Skeletal muscle satellite cell (primary cell): ENCODE results near the gene PNN.
A peak's percentile ranks its signal among the peaks of the same experiment; 100 is the strongest.
"Not testable (repeated sequence)": the region's sequence is repeated elsewhere in the genome, so short reads cannot be mapped to it uniquely, and the experiment has no call there.

Source experiments
- H3K27me3 ChIP-seq: 2 replicates; pipeline ENCODE4 v1.7.0; 2013; ENCODE audit warnings: low read length; ENCODE audit not compliant: control insufficient read depth, insufficient read depth
- H3K36me3 ChIP-seq: 2 replicates; pipeline ENCODE4 v1.7.0; 2013; ENCODE audit warnings: mild to moderate bottlenecking, control low read depth, low read length; ENCODE audit not compliant: insufficient read depth
- H3K4me1 ChIP-seq: 2 replicates; pipeline ENCODE4 v1.7.0; 2013; ENCODE audit warnings: low read length; ENCODE audit not compliant: control insufficient read depth, insufficient read depth
- H3K4me2 ChIP-seq: 2 replicates; pipeline ENCODE4 v1.7.0; 2013; ENCODE audit warnings: mild to moderate bottlenecking, low read length
- H3K4me3 ChIP-seq: 2 replicates; pipeline ENCODE4 v1.7.0; 2013; ENCODE audit warnings: low read length
- H3K9ac ChIP-seq: 2 replicates; pipeline ENCODE4 v1.7.0; 2013; ENCODE audit warnings: mild to moderate bottlenecking, low read depth, low read length, moderate library complexity
- H3K9me3 ChIP-seq: replicated peaks from 2 replicates; pipeline ENCODE4 v1.7.0; 2013; ENCODE audit warnings: mild to moderate bottlenecking, control low read depth, low read length

Gene PNN

DNA sequence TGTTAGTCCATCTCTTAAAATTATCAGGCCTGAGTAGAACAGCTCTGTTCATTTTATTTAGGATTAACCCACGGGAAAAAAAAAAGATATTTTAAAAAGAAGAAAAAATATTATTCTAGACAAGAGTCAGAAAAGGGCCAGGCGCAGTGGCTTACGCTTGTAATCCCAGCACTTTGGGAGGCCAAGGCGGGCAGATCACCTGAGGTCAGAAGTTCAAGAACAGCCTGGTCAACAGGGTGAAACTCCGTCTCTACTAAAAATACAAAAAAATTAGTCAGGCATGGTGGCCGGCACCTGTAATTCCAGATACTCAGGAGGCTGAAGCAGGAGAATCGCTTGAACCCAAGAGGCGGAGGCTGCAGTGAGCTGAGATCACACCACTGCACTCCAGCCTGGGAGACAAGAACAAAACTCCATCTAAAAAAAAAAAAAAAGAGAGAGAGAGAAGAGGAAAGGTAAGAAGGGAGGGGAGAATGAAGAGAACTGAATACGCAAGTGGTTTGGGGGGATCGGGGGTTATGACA lies 7.2 kb upstream of the PNN start:
- H3K9ac ChIP-seq, H3K4me3 ChIP-seq, H3K9me3 ChIP-seq, H3K27me3 ChIP-seq: not testable (repeated sequence)
- Histone ChIP-seq H3K36me3 (peaks cover 20% of the 10 kb centered on the region), H3K4me1 (peaks cover 21% of the 10 kb centered on the region), H3K4me2 (peak overlapping the region; percentile 91)

DNA sequence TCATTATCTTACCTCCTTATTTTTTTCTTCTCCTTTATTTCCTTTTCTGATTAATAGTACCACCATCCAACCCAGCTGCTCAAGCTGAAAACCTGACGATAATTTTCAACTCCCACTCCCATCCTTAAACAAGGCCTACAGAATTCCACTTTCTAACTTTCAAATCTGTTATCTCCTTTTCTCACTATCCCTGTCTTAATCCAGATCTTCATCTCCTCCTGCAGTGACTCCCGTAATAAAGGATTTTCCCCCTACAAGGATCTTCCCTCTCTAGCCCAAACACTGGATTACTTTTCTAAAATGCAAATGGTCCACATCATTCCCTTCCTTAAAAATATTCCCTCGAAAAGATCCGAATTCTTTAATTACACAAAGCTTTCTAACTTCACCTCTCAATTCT lies 6.5 kb upstream of the PNN start:
- H3K9ac ChIP-seq, result peak overlapping the region; percentile 93
- H3K4me3 ChIP-seq, result peak overlapping the region; percentile 83

DNA sequence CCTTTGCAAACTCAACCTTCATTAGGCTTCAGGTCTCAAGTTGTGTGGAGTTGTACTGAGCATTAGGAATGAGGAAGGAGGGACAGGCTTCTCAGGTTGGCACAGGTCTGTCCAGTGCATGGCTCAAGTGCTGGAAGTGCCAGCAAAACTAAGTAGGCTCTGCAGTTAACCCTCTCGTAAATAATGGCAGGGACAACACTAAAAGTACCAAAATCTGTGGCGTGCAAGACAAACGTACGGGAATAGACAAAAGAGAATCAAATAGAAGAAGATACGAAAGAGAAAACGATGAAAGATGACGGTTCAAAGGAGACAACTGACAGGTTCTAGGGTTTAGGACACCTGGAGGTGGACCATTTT lies 5.5 kb upstream of the PNN start:
- Histone ChIP-seq H3K4me3 (peak overlapping the region; percentile 83), H3K36me3 (peaks cover 6% of the 10 kb centered on the region), H3K9me3 (no peaks in the 10 kb centered on the region), H3K4me1 (peaks cover 21% of the 10 kb centered on the region), H3K4me2 (peak overlapping the region; percentile 91), H3K9ac (peak overlapping the region; percentile 93), H3K27me3 (no peaks in the 10 kb centered on the region)

More for the DNA sequence above, 6.5 kb upstream of the PNN start:
- no peaks in the 10 kb centered on the region for H3K9me3 ChIP-seq
- peaks cover 21% of the 10 kb centered on the region for H3K4me1 ChIP-seq
- no peaks in the 10 kb centered on the region for H3K27me3 ChIP-seq
- peaks cover 15% of the 10 kb centered on the region for H3K36me3 ChIP-seq
- peak overlapping the region; percentile 91 for H3K4me2 ChIP-seq

DNA sequence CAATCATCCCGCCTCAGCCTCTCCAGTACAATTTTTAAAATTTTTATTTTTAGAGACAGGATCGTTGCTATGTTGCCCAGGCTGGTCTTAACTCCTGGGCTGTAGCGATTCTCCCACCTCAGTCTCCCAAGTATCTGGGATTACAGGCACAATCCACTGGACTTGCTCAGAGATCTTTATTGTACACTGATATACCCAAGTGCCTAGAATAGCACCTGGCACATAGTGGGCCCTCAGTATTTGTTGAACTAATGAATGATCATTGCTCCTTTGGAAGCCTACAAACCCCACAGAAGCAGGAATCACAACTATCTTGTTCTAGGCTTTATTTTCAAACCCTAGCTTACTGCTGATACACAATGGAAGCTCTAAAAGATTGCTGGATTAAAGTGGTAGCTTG lies 1.9 kb upstream of the PNN start:
- no peak overlapping the region for H3K4me2 ChIP-seq
- H3K27me3 ChIP-seq, result no peaks in the 10 kb centered on the region
- peaks cover 21% of the 10 kb centered on the region for H3K4me1 ChIP-seq
- no peaks in the 10 kb centered on the region for H3K9me3 ChIP-seq
- H3K9ac ChIP-seq, result no peak overlapping the region
- peaks cover 22% of the 10 kb centered on the region for H3K36me3 ChIP-seq
- H3K4me3 ChIP-seq, result no peak overlapping the region

DNA sequence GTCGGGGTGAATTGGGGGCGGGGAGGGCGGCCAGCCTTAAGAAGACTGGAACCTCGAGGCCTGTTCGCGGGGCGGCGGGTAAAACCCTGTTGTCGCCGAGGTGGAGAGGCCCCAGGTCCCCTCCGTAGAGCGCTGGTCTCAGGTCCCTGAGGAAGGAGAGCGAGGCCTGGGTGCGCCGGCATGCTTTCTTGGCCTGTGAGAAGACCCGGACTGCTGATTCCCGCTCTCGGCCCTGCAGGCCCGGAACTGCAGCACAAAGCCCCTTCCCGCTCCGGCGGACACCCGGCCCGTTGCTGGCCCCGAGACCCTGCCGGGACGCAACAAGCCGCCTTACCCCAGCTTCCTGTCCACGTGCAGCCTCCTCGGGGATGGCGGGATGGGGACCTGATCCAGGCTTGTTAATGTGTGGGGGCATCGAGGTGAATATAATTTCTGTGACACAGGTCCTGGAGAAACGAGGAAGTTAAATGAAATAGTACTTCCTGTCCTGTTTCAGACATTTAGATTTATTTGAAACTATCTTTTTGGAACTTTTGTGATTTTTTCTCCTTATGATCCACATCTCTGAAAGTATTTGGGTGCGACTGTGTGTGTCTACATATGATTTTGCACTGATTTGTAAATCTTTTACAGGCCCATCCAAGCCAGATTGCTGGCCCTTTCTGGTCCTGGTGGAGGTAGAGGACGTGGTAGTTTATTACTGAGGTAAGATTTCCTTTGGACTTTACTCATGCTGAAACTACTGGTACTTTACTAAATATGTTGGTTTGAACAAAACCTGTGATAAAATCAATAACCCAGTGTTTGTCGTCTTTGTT lies 600 bp downstream of the PNN start:
- Histone ChIP-seq H3K36me3 (peaks cover 44% of the 10 kb centered on the region), H3K9me3 (no peaks in the 10 kb centered on the region), H3K27me3 (no peaks in the 10 kb centered on the region), H3K9ac (peak overlapping the region; percentile 96), H3K4me1 (peaks cover 12% of the 10 kb centered on the region), H3K4me2 (peak overlapping the region; percentile 83), H3K4me3 (peak overlapping the region; percentile 88)

DNA sequence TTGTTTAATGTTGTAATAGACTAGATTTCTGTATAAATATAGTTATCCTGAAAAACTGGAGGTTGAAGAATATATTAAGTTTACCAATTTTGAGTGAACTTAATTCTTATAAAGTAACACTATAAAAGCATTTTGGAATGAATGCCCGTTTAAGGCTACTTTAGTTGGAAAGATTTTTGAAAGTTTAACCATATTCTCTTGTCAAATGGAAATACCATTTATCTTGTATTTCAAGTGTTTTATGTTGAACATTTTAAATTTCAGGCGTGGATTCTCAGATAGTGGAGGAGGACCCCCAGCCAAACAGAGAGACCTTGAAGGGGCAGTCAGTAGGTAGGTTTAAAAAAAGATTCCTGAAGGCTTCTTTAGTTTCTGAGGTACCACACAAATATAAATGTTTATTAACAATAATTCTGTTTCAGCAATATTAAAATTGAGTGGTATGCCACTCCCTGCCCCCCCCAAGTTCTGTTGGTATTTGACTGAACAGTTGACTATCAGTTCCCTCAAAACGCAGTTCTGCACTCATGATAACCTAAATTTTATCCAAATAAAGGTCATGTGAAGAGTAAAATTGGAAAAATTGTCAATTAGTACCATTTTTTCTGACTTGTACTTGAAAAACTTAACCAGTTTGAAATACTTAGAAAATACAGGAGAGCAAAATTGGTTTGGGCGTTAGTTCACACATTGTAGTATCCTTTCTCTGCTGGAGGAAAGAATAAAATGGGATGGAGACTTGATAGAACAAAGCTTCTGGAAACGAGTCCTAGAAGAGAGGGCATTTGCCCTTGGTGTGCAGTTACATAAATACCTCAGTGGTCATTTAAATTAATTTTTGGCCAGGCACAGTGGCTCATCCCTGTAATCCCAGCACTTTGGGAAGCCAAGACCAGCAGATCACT lies 1.5 kb downstream of the PNN start:
- peak overlapping the region; percentile 96 for H3K9ac ChIP-seq
- no peaks in the 10 kb centered on the region for H3K9me3 ChIP-seq
- H3K27me3 ChIP-seq, result no peaks in the 10 kb centered on the region
- H3K4me1 ChIP-seq, result peaks cover 5% of the 10 kb centered on the region
- peak overlapping the region; percentile 88 for H3K4me3 ChIP-seq
- H3K36me3 ChIP-seq, result peaks cover 53% of the 10 kb centered on the region
- peak overlapping the region; percentile 83 for H3K4me2 ChIP-seq

DNA sequence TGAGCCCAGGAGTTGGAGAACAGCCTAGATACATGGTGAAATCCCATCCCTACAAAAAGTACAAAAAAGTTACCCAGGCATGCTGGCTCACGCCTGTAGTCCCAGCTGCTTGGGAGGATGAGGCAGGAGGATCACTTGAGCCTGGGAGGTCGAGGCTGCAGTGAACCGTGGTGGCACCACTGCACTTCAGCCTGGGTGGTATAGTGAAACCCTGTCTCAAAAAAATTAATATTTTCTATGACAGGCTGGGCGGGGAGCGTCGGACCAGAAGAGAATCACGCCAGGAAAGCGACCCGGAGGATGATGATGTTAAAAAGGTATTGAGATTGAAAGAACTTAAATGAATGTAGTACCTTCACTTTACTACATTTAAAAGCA lies 2.1 kb downstream of the PNN start:
- Histone ChIP-seq H3K4me2 (peak overlapping the region; percentile 83), H3K27me3 (no peaks in the 10 kb centered on the region), H3K36me3 (peaks cover 59% of the 10 kb centered on the region), H3K4me3 (no peak overlapping the region), H3K4me1 (peaks cover 5% of the 10 kb centered on the region), H3K9me3 (no peaks in the 10 kb centered on the region), H3K9ac (peak overlapping the region; percentile 96)

DNA sequence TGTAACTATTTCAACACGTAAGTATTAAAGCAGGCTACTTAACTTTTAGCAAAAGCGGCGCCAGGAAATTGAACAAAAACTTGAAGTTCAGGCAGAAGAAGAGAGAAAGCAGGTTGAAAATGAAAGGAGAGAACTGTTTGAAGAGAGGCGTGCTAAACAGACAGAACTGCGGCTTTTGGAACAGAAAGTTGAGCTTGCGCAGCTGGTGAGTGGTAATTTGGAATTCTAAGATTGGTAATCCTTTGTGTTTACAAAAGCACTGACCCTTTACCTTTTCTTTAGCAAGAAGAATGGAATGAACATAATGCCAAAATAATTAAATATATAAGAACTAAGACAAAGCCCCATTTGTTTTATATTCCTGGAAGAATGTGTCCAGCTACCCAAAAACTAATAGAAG lies 4.0 kb downstream of the PNN start:
- Histone ChIP-seq H3K36me3 (peaks cover 78% of the 10 kb centered on the region), H3K9me3 (no peaks in the 10 kb centered on the region), H3K4me1 (peaks cover 5% of the 10 kb centered on the region), H3K27me3 (no peaks in the 10 kb centered on the region), H3K4me3 (no peak overlapping the region), H3K9ac (no peak overlapping the region), H3K4me2 (no peak overlapping the region)

DNA sequence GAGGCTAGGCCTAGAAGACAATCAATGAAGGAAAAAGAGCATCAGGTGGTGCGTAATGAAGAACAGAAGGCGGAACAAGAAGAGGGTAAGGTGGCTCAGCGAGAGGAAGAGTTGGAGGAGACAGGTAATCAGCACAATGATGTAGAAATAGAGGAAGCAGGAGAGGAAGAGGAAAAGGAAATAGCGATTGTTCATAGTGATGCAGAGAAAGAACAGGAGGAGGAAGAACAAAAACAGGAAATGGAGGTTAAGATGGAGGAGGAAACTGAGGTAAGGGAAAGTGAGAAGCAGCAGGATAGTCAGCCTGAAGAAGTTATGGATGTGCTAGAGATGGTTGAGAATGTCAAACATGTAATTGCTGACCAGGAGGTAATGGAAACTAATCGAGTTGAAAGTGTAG lies 5.5 kb downstream of the PNN start:
- Histone ChIP-seq H3K9me3 (no peaks in the 10 kb centered on the region), H3K4me2 (no peak overlapping the region), H3K27me3 (no peaks in the 10 kb centered on the region), H3K4me3 (no peak overlapping the region), H3K4me1 (peaks cover 5% of the 10 kb centered on the region), H3K9ac (no peak overlapping the region), H3K36me3 (peaks cover 90% of the 10 kb centered on the region)

DNA sequence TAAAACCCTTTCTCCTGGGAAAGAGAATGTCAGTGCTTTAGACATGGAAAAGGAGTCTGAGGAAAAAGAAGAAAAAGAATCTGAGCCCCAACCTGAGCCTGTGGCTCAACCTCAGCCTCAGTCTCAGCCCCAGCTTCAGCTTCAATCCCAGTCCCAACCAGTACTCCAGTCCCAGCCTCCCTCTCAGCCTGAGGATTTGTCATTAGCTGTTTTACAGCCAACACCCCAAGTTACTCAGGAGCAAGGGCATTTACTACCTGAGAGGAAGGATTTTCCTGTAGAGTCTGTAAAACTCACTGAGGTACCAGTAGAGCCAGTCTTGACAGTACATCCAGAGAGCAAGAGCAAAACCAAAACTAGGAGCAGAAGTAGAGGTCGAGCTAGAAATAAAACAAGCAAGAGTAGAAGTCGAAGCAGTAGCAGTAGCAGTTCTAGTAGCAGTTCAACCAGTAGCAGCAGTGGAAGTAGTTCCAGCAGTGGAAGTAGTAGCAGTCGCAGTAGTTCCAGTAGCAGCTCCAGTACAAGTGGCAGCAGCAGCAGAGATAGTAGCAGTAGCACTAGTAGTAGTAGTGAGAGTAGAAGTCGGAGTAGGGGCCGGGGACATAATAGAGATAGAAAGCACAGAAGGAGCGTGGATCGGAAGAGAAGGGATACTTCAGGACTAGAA lies 6.1 kb downstream of the PNN start:
- Histone ChIP-seq H3K4me3 (no peak overlapping the region), H3K9ac (no peak overlapping the region), H3K27me3 (no peaks in the 10 kb centered on the region), H3K9me3 (no peaks in the 10 kb centered on the region), H3K36me3 (peaks cover 89% of the 10 kb centered on the region), H3K4me1 (peaks cover 5% of the 10 kb centered on the region), H3K4me2 (no peak overlapping the region)

DNA sequence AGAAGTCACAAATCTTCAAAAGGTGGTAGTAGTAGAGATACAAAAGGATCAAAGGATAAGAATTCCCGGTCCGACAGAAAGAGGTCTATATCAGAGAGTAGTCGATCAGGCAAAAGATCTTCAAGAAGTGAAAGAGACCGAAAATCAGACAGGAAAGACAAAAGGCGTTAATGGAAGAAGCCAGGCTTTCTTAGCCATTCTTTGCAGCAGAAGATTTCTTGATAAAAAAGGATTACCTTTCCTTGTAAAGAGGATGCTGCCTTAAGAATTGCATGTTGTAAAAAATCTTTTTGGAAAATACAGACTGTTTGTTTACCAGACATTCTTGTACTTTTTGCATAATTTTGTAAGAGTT lies 6.6 kb downstream of the PNN start:
- Histone ChIP-seq H3K9ac (no peak overlapping the region), H3K9me3 (no peaks in the 10 kb centered on the region), H3K4me3 (no peak overlapping the region), H3K27me3 (no peaks in the 10 kb centered on the region), H3K4me1 (peaks cover under 1% of the 10 kb centered on the region), H3K4me2 (no peak overlapping the region), H3K36me3 (peaks cover 83% of the 10 kb centered on the region)
